GM19023 (cell line): ENCODE results near the gene CDKN2AIP.
A peak's percentile ranks its signal among the peaks of the same experiment; 100 is the strongest.
"Not testable (repeated sequence)": the region's sequence is repeated elsewhere in the genome, so short reads cannot be mapped to it uniquely, and the experiment has no call there.

Experiments
- ATAC-seq: cut with Tn5 transposase; IDR thresholded peaks from one replicate; pipeline ENCODE4 v1.9.1; 2021; ENCODE audit warnings: mild to moderate bottlenecking, moderate library complexity; ENCODE audit not compliant: unreplicated experiment

CDKN2AIP gene

GRCh38 chr4:183447646-183448045 lies 3.2 kb downstream of the CDKN2AIP start:
- ATAC-seq: no peak

GRCh38 chr4:183448436-183448835 lies 4.0 kb downstream of the CDKN2AIP start:
- no peak for ATAC-seq

DNA sequence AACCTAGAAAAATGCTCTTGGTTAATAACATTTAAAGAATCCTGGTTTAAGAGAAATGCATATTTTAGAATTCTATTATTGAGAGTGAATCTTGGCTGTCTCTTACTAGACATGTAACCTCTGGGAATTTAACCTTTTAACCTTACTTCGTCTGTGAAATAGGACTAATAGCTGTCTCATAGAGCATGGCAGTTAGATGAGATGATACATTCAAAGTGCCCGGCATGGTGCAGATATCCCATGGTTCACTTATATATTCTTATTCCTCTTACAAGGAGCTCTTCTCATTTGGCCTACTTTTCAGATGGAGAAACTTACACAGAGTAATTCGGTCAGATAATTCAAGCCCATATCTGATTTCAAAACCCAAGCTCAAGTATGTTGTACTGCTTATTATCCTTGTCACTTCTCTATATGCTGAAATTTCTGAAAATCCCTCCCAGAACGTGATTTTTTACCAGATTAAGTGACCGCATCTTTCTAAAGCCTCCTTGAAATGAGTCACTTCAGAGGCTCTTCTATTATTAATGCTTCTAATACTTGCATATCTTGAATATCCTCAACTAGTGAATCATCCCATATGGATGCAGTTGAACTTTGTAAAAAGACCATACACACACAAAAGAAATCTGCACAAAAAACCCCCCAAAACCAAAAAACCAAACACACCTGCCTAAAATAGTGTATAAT lies 4.9 kb downstream of the CDKN2AIP start:
- ATAC-seq: no peak

DNA sequence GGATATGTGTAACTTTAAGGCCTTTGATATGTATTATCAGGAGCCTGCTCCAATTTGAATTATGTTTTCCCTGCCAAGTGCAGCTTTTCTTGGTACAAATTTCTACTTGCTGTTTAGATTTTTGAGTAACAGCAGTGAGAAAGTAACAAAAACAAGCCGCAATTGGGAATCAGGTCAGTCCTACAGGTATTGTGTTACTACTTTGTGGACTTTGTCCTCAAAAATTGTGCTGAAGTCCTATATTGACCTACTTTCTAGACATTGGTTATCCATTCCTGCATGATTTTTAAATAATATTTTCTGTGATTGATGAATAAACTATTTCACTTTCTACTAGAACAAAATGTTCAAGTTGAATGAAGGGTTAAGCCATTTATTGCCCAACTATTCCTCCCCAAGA lies 5.7 kb downstream of the CDKN2AIP start:
- no peak for ATAC-seq

DNA sequence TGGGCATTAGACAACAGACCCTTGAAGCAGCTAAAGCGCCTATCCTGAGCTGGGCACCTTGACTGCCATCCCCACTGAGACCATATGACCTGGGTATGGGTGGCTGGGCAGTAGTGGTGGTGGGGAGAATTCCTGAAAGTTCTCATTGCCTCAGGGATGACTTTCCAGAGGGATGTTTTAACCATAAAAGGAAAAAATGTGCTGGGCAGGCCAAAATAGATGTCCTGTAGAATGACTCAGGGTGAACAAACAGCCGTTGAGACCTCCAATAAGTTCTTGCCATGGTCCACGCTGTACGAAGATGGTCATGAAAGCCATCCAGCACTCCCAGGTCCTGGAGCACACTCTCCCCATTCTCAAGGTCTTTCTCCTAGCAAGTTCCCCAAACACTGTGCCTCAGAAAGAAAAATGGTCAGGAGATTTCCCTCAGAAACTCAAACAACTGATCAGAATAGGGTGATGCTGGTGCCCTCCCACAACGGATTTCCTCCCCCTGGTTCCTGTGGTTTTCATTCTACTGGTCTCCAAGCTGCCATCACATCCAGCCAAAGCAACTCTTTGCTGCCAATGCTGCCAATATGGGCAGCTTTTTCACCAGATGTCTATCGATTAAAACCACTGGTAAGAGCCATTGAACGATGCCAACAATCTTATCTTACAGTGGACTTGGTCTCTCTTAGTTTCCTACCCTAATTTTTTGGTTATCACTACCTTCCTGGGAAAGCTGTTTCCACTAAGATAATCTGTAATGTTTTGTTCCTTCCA lies 11.2 kb downstream of the CDKN2AIP start:
- no peak for ATAC-seq

GRCh38 chr4:183458005-183458404 lies 13.6 kb downstream of the CDKN2AIP start:
- no peak for ATAC-seq

DNA sequence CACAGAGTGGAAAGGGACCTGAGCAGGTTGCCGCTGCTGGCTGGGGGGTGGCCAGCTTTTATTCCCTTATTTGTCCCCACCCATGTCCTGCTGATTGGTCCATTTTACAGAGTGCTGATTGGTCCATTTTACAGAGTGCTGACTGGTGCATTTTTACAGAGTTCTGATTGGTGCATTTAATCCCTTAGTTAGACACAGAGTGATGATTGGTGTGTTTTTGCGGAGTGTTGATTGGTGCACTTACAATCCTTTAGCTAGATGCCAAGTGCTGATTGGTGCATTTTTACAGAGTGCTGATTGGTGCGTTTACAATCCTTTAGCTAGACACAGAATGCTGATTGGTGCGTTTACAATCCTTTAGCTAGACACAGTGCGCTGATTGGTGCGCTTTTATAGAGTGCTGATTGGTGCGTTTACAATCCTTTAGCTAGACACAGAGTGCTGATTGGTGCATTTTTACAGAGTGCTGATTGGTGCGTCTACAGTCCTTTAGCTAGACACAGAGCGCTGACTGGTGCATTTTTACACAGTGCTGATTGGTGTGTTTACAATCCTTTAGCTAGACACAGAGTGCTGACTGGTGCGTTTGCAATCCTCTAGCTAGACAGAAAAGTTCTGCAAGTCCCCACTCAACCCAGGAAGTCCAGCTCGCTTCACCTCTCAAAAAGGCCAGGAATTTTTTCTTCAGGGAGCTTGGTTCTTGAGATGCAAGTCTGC lies 19.6 kb downstream of the CDKN2AIP start:
- not testable (repeated sequence) for ATAC-seq

GRCh38 chr4:183465879-183466278 lies 21.4 kb downstream of the CDKN2AIP start:
- ATAC-seq: not testable (repeated sequence)

- no peak for ATAC-seq
Observed at GRCh38 chr4:183467246-183467645, 22.8 kb downstream of the CDKN2AIP start.

GRCh38 chr4:183468210-183469095 lies 24.0 kb downstream of the CDKN2AIP start:
- no peak for ATAC-seq

DNA sequence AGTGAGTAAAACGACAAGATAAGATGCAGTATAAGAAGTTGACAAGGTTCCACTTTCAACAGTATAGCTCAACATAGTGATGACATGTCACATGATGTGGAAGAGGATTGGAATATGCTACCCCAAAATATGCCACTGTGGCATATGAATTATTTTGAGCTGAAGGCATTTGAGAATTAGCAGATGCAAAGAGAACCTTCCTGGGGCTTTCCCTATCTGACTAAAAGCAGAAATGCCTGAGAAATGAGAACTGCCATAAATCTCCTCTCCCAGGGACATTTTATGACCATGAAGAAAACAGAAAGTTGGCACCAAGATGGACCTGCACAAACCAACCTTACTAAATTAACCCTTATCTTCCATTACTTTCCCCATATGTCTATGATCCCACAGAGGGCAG lies 24.8 kb downstream of the CDKN2AIP start:
- ATAC-seq: no peak

DNA sequence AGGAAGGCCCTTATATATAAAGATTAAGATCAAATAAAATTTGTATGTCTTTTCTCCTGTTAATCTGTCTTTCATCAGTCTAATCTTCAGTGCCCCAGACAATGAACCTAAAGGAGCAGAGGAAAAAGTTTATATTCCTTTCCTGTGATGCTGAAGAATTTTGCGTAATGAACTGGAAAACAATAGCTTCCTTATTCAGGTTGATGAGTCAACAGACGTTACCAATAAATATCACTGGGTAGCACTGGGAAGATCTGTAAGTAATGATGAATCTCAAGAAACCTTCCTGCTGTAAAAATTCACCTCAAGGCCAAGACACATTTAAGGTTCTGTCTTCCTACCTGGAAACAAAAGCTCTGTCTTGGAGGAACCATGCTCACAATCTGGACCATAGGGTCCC lies 25.5 kb downstream of the CDKN2AIP start:
- no peak for ATAC-seq

DNA sequence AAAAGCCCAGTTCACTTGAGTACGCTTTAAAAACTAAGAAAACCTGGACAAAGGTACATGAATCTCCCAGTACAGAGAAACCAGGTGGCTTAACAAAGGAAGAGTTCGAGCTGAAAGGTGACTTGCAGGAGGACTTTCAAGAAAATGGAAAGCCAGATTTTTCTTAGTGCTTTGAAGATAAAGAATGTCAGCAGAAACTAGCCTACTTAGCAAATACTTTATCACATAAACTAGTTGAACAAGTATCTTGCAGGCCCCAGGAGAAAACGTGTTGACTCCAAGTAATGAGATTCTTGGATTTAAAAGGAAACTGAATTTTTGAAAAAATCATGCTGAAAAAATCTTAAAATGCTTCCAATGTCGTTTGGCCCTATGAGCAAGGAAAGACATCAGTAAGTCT lies 26.4 kb downstream of the CDKN2AIP start:
- ATAC-seq: no peak

- peak; percentile 73 for ATAC-seq
Observed at GRCh38 chr4:183471946-183472708, 27.7 kb downstream of the CDKN2AIP start.

GRCh38 chr4:183478123-183478522 lies 33.7 kb downstream of the CDKN2AIP start:
- ATAC-seq: no peak

GRCh38 chr4:183478926-183479325 lies 34.5 kb downstream of the CDKN2AIP start:
- no peak for ATAC-seq

- ATAC-seq: not testable (repeated sequence)
Observed at GRCh38 chr4:183482515-183483095, 38.2 kb downstream of the CDKN2AIP start.

GRCh38 chr4:183483997-183484396 lies 39.6 kb downstream of the CDKN2AIP start:
- no peak for ATAC-seq

GRCh38 chr4:183485411-183486160 lies 41.1 kb downstream of the CDKN2AIP start:
- no peak for ATAC-seq
